GM12874 (cell line): Measurements from ENCODE around the gene MYO1C.
A peak's percentile ranks its signal among the peaks of the same experiment; 100 is the strongest.

ENCODE experiments used
- TF ChIP-seq, protein P1 (sequence below): IDR thresholded peaks from 2 replicates; pipeline ENCODE4 v1.5.1; 2011; ENCODE audit warnings: low read depth, mild to moderate bottlenecking, control low read depth, low read length, moderate library complexity; ENCODE audit not compliant: insufficient read depth

Gene MYO1C

DNA sequence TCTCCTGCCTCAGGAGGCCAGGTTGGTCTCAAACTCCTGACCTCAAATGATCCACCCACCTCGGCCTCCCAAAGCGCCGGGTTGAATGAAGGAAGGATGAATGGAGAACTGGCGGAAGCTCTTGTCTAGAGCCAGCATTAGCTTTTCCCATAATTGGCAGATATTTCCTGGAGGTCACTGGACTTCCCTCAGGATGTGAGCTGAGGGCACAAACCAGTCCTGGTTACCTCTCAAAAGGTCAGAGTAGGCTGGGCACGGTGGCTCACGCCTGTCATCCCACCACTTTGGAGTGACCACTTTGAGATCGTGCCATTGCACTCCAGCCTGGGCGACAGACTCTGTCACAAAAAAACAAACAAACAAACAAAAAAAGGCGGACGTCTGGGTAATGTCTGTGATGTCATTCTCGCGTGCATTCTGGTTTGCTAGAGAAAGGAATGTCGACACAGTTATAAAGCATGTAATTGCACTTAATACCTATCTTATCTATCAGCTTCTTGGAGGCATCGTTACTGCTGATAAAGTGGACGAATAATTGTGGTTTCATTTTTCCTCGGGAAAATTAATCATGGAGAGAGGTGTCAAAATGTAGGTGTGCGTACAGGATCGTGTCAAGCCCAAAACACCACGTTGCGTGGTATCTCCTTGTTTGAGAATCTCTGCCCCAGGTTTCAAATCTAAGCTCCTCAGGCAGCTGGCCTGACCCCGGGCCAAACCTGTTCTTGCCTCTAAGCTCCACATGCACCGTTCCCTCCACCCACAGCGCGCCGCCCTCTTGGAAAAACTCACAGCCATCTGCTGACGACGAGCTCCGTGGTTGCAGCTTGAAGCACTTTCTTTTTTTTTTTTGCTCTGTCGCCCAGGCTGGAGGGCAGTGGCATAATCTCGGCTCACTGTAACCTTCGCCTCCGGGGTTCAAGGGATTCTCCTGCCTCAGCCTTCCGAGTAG lies 30.0 kb downstream of the MYO1C start:
- TF ChIP-seq, protein P1, sequence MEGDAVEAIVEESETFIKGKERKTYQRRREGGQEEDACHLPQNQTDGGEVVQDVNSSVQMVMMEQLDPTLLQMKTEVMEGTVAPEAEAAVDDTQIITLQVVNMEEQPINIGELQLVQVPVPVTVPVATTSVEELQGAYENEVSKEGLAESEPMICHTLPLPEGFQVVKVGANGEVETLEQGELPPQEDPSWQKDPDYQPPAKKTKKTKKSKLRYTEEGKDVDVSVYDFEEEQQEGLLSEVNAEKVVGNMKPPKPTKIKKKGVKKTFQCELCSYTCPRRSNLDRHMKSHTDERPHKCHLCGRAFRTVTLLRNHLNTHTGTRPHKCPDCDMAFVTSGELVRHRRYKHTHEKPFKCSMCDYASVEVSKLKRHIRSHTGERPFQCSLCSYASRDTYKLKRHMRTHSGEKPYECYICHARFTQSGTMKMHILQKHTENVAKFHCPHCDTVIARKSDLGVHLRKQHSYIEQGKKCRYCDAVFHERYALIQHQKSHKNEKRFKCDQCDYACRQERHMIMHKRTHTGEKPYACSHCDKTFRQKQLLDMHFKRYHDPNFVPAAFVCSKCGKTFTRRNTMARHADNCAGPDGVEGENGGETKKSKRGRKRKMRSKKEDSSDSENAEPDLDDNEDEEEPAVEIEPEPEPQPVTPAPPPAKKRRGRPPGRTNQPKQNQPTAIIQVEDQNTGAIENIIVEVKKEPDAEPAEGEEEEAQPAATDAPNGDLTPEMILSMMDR = no peak

DNA sequence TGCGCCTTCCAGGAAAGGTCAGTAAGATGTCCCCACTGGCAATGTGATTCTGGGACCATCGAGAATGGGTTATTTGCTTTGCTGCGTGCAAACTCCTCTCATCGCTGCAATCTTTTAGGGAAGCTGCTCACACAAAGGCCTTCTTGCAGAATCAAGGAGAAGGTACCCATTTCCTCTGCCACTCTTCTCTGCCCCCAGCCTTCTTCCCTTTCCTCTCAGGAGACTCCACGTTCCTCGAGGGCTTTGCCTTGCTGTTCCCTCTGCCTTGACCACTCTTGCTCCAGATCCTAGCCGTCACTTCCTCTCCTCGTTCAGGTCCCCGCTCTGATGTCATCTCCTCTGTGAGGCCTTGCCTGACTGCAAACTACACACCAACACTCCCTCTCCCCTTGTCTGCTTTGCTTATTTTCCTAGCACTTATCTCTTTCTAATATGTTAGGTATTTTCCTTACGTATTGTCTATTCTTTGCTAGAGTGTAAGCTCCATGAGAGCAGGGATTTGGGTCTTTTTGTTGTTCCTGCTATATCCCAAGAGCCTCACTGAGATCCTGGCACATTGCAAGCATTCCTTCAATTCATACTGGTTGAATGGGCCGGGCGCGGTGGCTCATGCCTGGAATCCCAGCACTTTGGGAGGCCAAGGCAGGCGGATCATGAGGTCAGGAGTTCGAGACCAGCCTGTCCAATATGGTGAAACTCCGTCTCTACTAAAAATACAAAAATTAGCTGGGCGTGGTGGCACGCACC lies 31.1 kb downstream of the MYO1C start:
- TF ChIP-seq, protein P1 = no peak

DNA sequence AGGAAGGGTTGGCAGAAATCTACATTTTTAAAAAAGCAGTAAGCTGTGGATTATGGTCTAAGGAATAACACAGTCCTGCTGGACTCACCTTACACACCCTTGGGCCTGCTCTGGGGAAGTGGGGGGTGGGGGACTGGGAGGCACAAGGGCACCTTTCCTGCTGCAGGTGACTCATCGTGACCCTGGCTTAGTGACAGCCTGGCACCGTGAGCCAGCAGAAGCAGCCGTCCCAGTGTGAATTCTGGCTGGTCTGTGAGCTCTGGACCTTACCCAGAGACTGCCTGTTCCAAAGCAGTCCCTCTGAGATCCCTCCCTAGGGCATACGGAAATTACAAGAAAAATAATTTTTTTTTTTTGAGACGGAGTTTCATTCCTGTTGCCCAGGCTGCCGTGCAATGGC lies 32.3 kb downstream of the MYO1C start:
- TF ChIP-seq, protein P1 = no peak

DNA sequence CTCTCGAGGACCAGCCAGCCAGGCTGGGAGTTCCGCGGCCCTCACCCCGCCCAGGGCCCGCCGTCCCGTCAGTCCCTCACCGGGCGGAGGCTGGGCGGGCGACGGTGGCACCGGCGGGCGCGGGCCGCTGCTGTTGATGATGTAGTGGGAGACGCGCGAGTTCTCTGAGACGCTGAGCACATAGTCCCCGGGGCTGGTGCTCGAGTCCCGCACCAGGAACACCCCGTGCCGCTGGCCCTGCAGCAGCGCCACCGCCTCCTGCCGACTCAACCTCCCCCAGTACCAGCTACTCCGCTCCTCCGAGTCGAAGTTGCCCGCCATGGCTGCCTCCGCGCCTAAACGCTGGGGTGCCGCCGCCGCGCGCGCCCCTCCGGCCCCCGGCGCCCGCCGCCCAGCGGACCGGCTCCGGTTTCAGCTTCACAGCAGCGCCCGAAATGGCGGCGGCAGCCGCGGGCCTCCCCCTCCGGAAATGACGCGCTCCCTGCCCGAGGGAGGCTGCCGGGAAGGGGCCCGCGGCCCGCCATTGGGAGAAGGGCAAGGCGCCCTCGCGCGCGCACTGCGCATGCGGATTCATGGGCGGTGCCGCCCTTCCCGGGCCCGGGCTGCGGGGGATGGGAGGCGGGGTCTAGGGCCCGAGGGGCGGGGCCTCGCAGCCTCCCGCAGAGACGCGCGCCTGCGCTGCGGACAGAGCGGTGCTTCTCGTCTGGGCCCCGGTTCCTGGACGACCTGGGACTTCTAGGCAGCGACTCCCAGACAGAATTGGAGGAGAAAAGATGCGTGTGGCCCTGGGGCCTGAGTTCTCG lies 36.5 kb downstream of the MYO1C start, which contains the start of gene CRK:
CRK (minus strand) TSS at position 436 of the 803 bp plus-strand sequence; CDS start at position 321, 115 bp downstream.
- TF ChIP-seq, protein P1 = no peak

DNA sequence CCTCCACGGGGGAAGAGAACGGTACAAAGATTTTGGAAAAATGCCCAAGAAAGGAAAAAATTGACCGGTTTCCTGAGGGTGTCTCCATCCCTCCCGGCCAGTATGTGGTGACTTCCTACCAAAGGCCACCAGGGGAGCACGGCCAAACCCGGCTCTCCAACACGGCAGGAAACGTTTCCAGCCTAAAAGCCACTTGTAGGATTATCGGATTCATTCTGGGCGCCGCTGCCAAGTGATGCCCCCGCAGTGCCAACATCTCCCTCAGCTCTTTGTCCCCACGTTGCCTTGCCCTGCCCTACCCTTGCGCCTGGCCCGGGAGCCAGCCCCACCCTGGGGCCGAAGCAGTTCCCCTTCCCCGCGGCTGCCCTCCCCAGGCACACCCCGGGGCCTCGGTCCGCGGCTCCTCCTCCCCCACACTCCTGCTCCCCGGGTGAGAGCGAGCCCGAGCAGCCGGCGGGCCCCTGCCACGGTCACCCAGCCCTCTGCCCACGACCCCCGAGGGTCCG lies 37.1 kb downstream of the MYO1C start:
- TF ChIP-seq, protein P1 = peak; percentile 62

DNA sequence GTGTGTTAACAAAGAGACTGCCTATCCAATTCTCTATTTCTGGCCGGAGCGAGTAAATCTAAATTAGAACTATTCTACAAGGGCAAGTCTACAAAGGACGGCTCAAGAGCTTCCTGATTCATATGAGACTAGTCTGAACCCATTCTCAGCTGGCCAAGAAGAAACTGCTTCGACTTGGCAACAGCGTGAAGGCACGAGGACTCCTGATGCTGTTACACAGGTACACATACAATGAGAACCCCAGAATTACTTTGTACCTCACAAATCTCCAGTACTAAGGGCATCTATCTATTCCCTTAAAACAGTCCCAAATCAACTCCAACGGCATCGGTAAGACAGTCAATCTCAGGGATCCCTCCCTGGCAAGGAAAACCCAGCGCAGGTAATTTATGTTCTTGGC lies 37.9 kb downstream of the MYO1C start:
- TF ChIP-seq, protein P1 = no peak
